ENCODE measurements around the gene TMEM54.

TMEM54 gene

GRCh38 chr1:32878183-32878582, 23.0 kb downstream of the TMEM54 start:
- DNase-seq, result no peak

DNA sequence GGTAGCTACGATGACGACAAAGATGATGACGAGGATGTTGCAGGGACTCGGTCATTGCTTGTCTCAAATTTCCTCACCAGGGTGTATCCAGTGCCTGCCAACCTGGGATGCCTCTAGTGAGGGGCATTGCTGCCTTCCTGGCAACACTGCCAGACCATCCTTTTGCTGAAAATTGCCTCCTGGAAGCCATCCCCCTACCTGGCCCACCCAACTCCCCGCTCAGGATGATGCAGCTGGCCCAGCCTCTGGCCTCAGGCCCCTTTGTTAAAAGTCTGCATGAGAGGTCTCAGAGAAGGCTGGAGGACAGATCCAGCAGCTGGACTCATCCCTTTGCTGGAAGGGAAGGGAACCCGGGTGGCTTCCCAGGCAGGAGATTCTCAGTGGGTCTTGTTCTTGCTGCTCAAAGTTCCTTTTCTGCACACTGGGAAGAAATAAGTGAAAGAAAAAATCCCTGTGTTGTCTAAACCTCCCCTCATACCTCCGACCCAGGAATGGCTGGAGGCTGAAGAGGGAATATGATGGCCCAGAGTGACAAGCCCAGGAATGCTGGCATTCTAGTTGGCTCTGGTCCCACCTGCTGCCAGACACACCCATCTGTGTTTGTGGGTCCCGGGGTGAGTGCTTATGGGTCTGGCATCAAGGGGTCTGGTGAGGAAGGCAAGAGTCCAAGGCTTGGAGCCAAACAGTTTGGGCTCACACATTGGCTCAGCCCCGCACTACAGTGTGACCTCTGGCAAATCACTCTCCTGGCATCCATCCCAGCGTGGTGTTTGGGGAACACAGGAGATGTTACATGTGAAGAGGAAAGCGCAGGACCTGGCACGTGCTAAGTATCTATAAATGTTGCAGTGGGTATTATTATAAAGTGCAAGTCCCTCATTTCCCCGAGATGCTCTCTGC, 23.7 kb downstream of the TMEM54 start:
- no peak for DNase-seq

GRCh38 chr1:32876341-32877210, 24.6 kb downstream of the TMEM54 start:
- DNase-seq, result no peak

- no peak for DNase-seq
These were observed 26.1 kb downstream of the TMEM54 start for GRCh38 chr1:32874860-32875752.

DNA sequence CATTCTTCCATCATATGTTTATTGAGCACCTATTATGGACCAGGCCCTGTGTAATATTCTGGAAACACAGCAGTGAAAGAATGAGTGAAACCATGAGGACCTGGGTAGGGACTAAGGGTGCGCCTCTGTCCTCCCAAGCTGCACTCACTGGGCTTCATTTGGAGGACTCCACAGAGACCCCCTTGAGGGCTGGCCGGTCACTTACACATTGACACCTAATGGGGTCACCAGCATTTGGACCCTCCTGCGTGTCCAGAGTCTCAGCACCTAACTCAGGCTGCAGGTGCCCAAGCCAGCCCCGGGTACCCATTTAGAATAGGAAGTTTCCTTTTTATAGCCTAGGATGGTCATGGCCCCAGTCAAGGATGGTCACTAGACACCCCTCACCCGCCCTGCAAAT, 27.7 kb downstream of the TMEM54 start:
- no peak for DNase-seq

DNA sequence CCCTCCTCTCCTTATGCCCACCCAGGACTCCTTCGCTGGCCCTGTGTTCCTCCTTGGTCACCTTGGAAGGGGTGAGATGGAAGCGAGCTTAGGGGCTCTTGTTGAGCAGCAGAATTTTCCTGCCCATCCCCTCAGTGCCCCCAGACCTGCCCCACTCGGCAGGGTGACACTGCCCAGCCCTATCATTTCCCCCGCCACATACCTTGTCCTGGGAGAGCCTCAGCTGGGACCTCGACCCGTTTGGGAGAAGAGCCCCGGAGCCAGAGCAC, 29.1 kb downstream of the TMEM54 start:
- DNase-seq, result no peak

DNA sequence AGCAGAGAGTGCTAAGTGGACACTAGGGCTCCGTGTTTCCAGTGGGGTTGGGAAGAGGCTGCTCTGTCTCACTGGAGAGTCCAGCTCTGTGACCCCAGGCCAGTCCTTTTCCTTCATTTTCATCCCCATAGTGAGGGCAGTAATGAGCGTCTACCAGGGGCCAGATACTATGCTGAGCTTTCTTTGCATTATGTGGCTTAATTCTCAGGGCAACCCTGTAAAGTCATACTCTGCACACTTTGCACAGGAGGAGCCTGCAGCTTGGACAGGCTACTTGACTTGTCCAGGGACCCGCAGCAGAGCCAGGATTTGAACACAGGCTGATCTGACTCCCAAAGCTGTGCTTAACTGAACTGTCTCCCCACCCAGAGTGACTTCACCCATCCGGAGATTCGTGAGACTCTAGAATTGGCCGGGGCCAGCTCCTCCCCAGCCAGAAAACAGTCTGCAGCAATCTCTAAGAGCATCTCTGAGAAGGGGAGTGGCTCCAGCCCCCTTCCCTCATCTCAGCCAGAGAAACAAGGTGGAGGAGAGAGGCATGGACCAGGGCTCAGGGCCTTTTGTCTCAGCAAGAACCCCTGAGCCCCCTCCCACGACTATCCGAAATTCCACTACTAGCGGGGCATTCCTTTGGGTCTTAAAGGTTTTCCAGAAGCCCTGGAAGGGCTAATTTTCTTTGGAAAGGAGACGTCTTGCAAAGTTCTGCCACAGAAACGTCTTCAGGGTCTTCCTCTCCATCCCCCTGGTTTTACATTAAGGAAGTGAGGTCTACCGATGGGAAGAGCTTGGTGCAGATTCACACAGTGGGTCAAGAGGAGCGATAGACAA, 29.6 kb downstream of the TMEM54 start:
- no peak for DNase-seq

DNA sequence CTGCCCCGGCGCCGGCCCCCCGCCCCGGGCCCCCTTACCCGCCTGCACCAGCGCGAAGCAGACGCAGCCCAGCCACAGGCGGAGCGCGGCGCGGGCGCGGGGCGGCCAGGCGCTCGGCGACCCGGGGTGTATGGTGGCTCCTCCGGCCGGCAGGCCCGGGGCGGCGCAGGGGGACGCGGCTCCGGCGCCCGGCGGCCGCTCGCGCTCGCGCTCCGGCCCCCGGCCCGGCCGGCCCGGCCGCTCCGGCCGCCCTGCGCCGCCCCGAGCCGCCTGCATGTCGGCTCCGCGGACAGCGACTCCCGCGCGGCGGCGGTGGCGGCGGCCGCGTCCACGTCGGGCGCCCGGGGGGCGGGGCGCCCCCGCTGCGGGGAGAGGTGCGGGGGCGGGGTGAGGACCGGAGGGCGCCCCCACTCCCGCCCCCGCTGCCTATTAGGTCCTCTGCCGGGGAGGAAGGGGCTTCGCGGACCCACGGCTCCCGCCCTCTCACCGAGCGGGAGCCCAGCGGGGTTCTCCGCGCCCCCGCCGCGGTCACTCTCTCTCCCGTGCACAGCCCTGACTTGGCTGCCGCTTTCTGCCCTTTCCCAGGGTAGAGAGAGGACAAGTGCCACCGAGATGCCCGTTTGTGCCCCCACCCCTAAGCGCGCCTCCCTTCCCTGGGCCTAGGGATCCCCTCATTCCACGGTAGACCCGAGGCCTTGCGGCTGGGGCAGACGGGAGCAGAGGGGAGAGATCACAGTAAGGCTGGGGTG, 30.4 kb downstream of the TMEM54 start, which contains the start of gene FNDC5:
FNDC5 (minus strand) TSS at position 298 of the 749 bp plus-strand sequence.
- DNase-seq, result no peak

- DNase-seq, result no peak
These were observed 31.1 kb downstream of the TMEM54 start for GRCh38 chr1:32869923-32870614.

DNA sequence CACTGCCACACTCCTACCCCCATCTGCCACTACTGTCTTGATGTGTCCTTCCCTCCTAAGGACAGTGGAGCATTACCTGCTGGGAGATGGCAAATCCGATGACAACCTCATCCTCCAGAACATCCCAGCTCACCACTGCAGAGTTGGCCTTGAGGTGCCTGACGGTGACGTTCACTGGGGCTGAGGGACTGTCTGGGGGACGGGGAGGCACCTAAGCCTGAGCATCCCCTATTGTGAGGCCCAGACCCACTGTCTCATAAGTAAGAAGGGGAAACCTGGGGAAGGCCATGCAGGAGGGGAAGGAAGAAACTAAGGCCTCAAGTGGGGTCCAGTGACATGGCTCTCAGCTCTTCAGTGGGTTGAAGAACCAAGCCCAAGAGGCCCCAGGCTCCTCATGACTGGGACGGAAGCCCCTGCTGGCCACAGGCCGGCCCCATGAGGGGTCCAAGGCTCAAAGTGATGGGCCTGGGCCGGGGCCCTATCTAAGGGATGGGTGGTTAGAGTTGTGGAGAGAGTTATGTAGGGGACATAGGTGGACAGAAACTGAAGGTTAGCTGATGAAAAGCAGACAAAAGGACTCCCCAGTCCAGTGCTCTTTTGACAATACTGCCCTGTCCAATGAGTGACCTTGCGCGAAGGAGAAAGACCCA, 32.3 kb downstream of the TMEM54 start:
- no peak for DNase-seq

DNA sequence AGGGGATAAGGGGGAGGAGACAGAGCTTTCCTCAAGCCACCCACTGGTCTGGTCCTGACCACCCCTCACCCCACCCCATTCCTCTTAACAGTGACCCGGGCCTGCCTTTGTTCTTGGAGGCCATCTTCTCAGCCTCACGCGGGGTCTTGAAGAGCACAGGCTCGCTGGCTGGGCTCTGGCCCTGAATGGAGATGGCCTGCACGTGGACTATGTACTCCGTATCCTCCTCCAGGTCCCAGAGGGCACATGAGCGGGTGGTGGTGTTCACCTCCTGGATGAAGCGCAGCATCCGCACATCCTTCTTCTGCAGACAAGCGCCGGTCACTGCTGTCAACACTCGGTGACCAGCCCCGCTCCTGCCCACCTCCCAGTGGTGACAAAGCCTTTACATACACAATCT, 33.1 kb downstream of the TMEM54 start:
- DNase-seq, result no peak

DNA sequence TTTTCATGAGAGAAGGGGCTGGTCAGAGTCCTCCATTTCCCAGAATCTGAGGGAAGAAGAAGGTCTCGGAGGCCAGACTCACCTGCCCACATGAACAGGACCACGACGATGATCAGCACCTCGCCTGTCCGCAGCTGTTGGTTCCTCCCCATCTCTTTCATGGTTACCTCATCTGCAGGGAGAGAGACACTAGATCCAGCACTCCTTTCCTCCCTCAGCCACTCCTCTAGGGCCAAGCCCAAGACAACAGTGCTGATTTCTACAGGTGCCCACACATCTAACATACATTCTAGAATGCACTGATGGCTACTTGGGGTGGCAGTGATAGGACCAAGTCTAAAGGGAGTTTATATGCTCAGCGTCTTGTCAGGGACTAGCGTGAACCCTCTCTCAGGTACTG, 33.5 kb downstream of the TMEM54 start:
- DNase-seq, result no peak

- no peak for DNase-seq
These were observed 34.0 kb downstream of the TMEM54 start for GRCh38 chr1:32867151-32867550.

DNA sequence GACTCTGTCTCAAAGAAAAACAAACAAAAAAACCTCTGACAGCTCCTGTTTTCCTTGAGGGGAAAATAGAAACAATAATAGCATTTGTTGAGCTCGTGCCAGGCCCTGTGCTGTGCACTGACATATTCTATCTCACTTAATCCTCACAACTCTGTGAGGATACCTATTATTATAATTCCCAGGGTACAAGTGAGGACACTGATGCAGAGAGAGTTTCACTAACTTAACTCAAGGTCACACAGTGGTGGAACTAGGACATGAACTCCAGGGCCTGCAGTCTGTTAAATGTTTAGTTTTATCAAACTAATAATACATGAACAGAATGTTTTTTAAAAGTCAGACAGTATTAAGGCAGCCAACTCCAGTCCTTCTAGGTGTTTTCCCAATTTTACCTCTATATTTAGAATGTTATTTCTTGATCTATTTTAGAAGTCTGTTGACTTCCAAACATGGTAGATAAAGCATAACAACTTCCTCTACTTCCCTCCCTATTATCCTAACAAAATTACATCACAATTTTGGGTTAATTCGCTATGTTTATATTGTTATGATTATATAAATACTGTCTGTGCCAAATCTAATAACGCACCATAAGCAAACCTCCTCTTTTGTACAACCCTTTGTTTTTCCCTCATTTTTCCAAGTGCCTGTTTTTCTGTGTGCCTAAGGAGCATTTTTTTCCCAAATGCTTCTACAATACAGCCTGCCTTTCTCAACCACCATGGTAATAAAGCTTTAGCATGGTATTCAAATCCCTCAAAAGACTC, 35.4 kb downstream of the TMEM54 start:
- no peak for DNase-seq

DNA sequence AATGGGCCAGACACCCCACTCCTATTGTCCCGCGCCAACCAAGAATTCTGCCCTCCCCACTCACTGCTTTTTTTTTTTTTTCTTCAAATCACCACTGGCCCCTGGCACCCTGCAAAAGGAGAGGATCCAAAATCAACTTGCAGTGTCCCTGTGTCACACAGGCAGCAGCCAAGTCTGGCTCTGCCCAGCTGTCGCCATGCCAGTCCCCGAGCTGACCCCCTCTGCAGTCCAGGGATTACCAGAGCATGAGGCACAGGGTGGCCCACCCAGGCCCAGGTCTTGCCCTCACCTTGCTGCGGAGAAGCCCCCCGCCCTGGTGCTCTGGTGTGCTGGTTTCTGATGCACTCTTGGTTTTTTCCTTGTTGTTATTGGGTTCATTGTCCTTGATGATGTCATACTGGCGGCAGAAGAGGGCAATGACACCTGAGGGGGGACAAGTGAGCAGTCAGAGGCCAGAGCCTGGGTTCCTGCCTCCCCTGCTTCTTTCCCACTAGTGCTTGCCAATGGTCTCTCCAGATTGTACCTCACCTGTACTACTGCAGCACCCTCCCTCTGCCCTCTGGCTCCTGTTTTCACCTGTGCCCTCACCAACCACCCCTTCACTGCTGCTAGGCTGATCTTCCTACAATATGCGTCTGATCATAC, 36.7 kb downstream of the TMEM54 start:
- no peak for DNase-seq

DNA sequence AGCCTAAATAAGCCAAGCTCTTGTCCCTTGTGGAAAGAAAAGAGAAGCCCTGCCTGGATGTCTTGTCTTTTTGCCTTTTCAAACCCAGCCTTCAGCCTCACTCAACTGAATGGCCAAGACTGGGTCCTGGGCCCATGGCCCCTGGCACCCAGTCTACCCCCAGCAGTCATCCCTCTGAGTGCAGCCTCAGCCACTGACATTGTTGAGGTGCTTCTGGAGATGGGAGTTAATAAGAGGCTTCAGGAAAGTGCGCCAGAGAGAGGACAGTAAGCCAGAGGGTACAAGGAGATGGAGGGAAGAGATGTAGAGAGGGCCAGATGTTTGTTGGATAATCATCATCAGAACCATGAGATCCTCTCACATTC, 37.3 kb downstream of the TMEM54 start:
- DNase-seq, result no peak

DNA sequence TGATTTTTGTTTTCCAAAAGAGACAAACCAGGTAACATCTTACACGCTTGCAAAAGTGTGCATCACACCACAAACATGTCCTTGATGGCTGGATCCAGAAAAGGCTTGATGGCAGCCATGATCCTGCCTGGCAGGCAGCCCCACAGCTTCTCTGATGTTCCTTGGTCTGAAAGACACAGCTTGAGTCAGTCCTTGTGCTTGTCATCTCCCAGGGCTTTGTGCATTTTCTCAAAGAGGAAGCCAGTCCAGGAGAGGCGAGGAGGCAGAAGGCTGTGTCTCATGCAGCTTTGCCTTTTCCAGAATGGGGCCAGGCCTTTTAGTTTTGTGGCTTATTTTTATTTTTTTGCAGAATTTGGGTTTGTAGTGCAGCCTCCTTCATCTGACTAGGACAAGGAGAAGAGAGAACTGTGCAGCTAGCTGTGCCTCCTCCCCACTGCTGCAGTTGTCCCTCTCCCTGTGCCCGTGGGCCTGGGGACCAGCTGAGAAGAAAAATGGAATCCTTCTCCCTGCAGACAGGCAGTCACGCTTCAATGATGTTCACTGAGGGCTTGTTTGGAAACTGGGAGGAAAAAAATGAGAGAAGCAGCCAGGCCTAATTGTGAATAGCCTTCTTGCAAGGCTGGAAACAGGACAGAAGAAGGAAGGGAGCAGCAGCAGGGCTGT, 37.8 kb downstream of the TMEM54 start:
- no peak for DNase-seq

All from NCI-H1436 treated with DMSO at 0.1 percent for 48 hours (cell line).